ENCODE data around the gene EOLA1.
"Not testable (repeated sequence)": the region's sequence is repeated elsewhere in the genome, so short reads cannot be mapped to it uniquely, and the experiment has no call there.

The EOLA1 gene

GRCh38 chrX:149540621-149541520 is at the start of gene EOLA1:
Gene EOLA1, plus strand, starts transcription at chrX:149541012. Its CDS starts 4,619 bp downstream, at chrX:149545631.
- Mint-ChIP-seq H3K27me3 (ENCODE audit: low read depth) (no peaks in the 10 kb centered on the region), H3K36me3 (ENCODE audit: low read depth) (peaks cover 4% of the 10 kb centered on the region), H3K4me1 (ENCODE audit: low read depth) (peaks cover 8% of the 10 kb centered on the region), H3K4me3 (peak within 1 kb of the TSS; percentile 98), H3K27ac (peak within 1 kb of the TSS; percentile 100), H3K9me3 (no peaks in the 10 kb centered on the region)

- no peaks in the 10 kb centered on the region for H3K27me3 Mint-ChIP-seq (ENCODE audit: low read depth)
- no peak overlapping the region for H3K4me3 Mint-ChIP-seq
- peaks cover 8% of the 10 kb centered on the region for H3K4me1 Mint-ChIP-seq (ENCODE audit: low read depth)
- peaks cover 24% of the 10 kb centered on the region for H3K36me3 Mint-ChIP-seq (ENCODE audit: low read depth)
- no peaks in the 10 kb centered on the region for H3K9me3 Mint-ChIP-seq
- no peak overlapping the region for H3K27ac Mint-ChIP-seq
Observed at GRCh38 chrX:149491812-149492211, 49.0 kb upstream of the EOLA1 start.

- peaks cover 4% of the 10 kb centered on the region for H3K4me1 Mint-ChIP-seq (ENCODE audit: low read depth)
- no peak overlapping the region for H3K27ac Mint-ChIP-seq
- H3K36me3 Mint-ChIP-seq (ENCODE audit: low read depth) = peaks cover 24% of the 10 kb centered on the region
- H3K4me3 Mint-ChIP-seq = no peak overlapping the region
- H3K9me3 Mint-ChIP-seq = no peaks in the 10 kb centered on the region
- H3K27me3 Mint-ChIP-seq (ENCODE audit: low read depth) = no peaks in the 10 kb centered on the region
Observed at GRCh38 chrX:149493567-149494562, 46.9 kb upstream of the EOLA1 start.

GRCh38 chrX:149494844-149495565 is 45.8 kb upstream of the EOLA1 start:
- H3K4me1 Mint-ChIP-seq (ENCODE audit: low read depth) = peaks cover 7% of the 10 kb centered on the region
- no peak overlapping the region for H3K27ac Mint-ChIP-seq
- H3K36me3 Mint-ChIP-seq (ENCODE audit: low read depth) = peaks cover 24% of the 10 kb centered on the region
- H3K27me3 Mint-ChIP-seq (ENCODE audit: low read depth) = no peaks in the 10 kb centered on the region
- H3K9me3 Mint-ChIP-seq = no peaks in the 10 kb centered on the region
- no peak overlapping the region for H3K4me3 Mint-ChIP-seq

DNA sequence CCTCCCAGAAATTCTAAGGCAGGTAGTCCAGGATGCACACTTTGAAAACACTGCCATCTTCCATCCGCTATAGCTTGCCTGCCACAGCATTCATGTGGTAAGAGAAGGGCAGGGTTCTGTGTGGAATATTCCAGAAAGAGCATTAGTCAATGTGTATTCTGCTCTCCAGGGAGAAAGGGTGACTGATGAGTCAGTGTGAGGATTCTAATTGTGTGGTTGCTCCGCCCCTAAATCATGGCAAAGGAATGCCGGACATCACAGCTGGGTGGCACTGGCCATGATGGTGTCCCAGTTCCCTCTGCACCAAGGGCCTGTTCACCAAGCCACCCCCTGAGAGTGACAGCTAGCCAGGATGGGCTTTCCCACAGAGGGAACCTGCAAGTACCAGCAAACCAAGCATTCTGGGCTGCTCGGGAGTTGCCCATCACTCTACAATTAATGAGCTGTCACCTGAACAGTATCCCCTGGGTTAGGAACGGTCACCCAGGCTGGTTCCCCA is 45.2 kb upstream of the EOLA1 start:
- no peaks in the 10 kb centered on the region for H3K9me3 Mint-ChIP-seq
- H3K4me1 Mint-ChIP-seq (ENCODE audit: low read depth) = peaks cover 12% of the 10 kb centered on the region
- no peaks in the 10 kb centered on the region for H3K27me3 Mint-ChIP-seq (ENCODE audit: low read depth)
- H3K4me3 Mint-ChIP-seq = no peak overlapping the region
- H3K27ac Mint-ChIP-seq = no peak overlapping the region
- peaks cover 24% of the 10 kb centered on the region for H3K36me3 Mint-ChIP-seq (ENCODE audit: low read depth)

- no peak overlapping the region for H3K27ac Mint-ChIP-seq
- H3K4me3 Mint-ChIP-seq = no peak overlapping the region
- H3K36me3 Mint-ChIP-seq (ENCODE audit: low read depth) = peaks cover 22% of the 10 kb centered on the region
- no peaks in the 10 kb centered on the region for H3K27me3 Mint-ChIP-seq (ENCODE audit: low read depth)
- H3K4me1 Mint-ChIP-seq (ENCODE audit: low read depth) = peaks cover 24% of the 10 kb centered on the region
- H3K9me3 Mint-ChIP-seq = no peaks in the 10 kb centered on the region
Observed at GRCh38 chrX:149497054-149497453, 43.8 kb upstream of the EOLA1 start.

DNA sequence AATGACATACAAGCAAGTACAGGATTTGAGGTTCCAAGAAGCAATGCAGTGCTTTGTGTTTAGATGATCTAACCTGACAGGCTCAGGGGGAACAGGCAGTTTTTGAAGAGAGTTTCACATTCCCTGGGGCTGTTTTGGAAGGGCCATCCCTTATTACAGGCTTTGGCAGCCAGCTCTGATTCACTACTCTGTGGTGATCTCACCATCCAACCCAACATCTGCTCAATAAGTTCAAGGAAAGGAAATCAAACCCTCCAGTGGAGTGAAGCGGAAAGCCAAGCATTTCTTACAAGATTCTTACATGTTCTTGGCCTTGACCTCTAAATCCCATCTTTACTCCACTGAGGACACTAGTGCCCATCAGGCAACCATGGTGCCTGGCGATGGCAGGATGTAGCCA is 43.2 kb upstream of the EOLA1 start:
- Mint-ChIP-seq H3K27ac (no peak overlapping the region), H3K27me3 (ENCODE audit: low read depth) (no peaks in the 10 kb centered on the region), H3K4me3 (no peak overlapping the region), H3K9me3 (no peaks in the 10 kb centered on the region), H3K4me1 (ENCODE audit: low read depth) (peaks cover 28% of the 10 kb centered on the region), H3K36me3 (ENCODE audit: low read depth) (peaks cover 23% of the 10 kb centered on the region)

GRCh38 chrX:149498767-149499166 is 42.0 kb upstream of the EOLA1 start:
- Mint-ChIP-seq H3K36me3 (ENCODE audit: low read depth) (peaks cover 26% of the 10 kb centered on the region), H3K27me3 (ENCODE audit: low read depth) (no peaks in the 10 kb centered on the region), H3K27ac (no peak overlapping the region), H3K4me1 (ENCODE audit: low read depth) (peaks cover 31% of the 10 kb centered on the region), H3K9me3 (no peaks in the 10 kb centered on the region), H3K4me3 (no peak overlapping the region)

- Mint-ChIP-seq H3K9me3 (no peaks in the 10 kb centered on the region), H3K27ac (peak overlapping the region; percentile 69), H3K27me3 (ENCODE audit: low read depth) (no peaks in the 10 kb centered on the region), H3K4me3 (no peak overlapping the region), H3K36me3 (ENCODE audit: low read depth) (peaks cover 29% of the 10 kb centered on the region), H3K4me1 (ENCODE audit: low read depth) (peaks cover 33% of the 10 kb centered on the region)
Observed at GRCh38 chrX:149499766-149500165, 41.0 kb upstream of the EOLA1 start.

GRCh38 chrX:149502923-149503322 is 37.9 kb upstream of the EOLA1 start:
- peak overlapping the region; percentile 84 for H3K27ac Mint-ChIP-seq
- peak overlapping the region; percentile 40 for H3K4me3 Mint-ChIP-seq

GRCh38 chrX:149503446-149503845 is 37.4 kb upstream of the EOLA1 start:
- not testable (repeated sequence) for H3K27me3 Mint-ChIP-seq (ENCODE audit: low read depth); H3K9me3 Mint-ChIP-seq
- Mint-ChIP-seq H3K4me3 (peak overlapping the region; percentile 91), H3K27ac (peak overlapping the region; percentile 68), H3K4me1 (ENCODE audit: low read depth) (peaks cover 37% of the 10 kb centered on the region), H3K36me3 (ENCODE audit: low read depth) (peaks cover 17% of the 10 kb centered on the region)

More at GRCh38 chrX:149502923-149503322, 37.9 kb upstream of the EOLA1 start:
- H3K9me3 Mint-ChIP-seq; H3K27me3 Mint-ChIP-seq (ENCODE audit: low read depth): not testable (repeated sequence)
- H3K4me1 Mint-ChIP-seq (ENCODE audit: low read depth) = peaks cover 37% of the 10 kb centered on the region
- peaks cover 17% of the 10 kb centered on the region for H3K36me3 Mint-ChIP-seq (ENCODE audit: low read depth)

GRCh38 chrX:149504226-149504914 is 36.4 kb upstream of the EOLA1 start:
- H3K4me1 Mint-ChIP-seq (ENCODE audit: low read depth) = peaks cover 37% of the 10 kb centered on the region

GRCh38 chrX:149504915-149505651 is 35.7 kb upstream of the EOLA1 start, which contains the start of gene IDS:
Gene IDS, minus strand, starts transcription at chrX:149505306. Its CDS starts 169 bp downstream, at chrX:149505137.
- Mint-ChIP-seq H3K4me3 (peak within 1 kb of the TSS; percentile 91), H3K4me1 (ENCODE audit: low read depth) (peaks cover 34% of the 10 kb centered on the region), H3K27me3 (ENCODE audit: low read depth) (peaks cover under 1% of the 10 kb centered on the region), H3K9me3 (no peaks in the 10 kb centered on the region), H3K36me3 (ENCODE audit: low read depth) (peaks cover 13% of the 10 kb centered on the region), H3K27ac (peak within 1 kb of the TSS; percentile 96)

More at GRCh38 chrX:149504226-149504914, 36.4 kb upstream of the EOLA1 start:
- Mint-ChIP-seq H3K9me3 (no peaks in the 10 kb centered on the region), H3K27me3 (ENCODE audit: low read depth) (no peaks in the 10 kb centered on the region), H3K36me3 (ENCODE audit: low read depth) (peaks cover 17% of the 10 kb centered on the region), H3K27ac (peak overlapping the region; percentile 96), H3K4me3 (peak overlapping the region; percentile 91)

Data from T-helper 1 cell treated with Interleukin-12 subunit alpha and Interleukin-12 subunit beta and Interleukin-4 antibody, amounts not matched to agents 30 μg/mL and 1 μg/mL, for 36 hours (primary cell).